WERI-Rb-1 (cell line): ENCODE results near the gene PCK1.

Experiments used
- DNase-seq: peaks from one replicate; pipeline ENCODE4 v3.0.0-alpha.2; 2020
- H3K27ac ChIP-seq: fragments of 250-450 bp; sonication (Bioruptor Pico); 2 replicates; pipeline ENCODE4 v1.5.1; 2020; ENCODE audit warnings: mild to moderate bottlenecking, moderate library complexity
- H3K27me3 ChIP-seq: fragments of 250-450 bp; sonication (Bioruptor Pico); 2 replicates; pipeline ENCODE4 v1.5.1; 2021; ENCODE audit warnings: mild to moderate bottlenecking, low read depth, moderate library complexity; ENCODE audit not compliant: insufficient read depth, severe bottlenecking
- H3K36me3 ChIP-seq: fragments of 250-450 bp; sonication (Bioruptor Pico); 2 replicates; pipeline ENCODE4 v1.5.1; 2020; ENCODE audit warnings: mild to moderate bottlenecking, moderate library complexity
- H3K4me3 ChIP-seq: 2 replicates; pipeline ENCODE4 v1.5.1; 2011; ENCODE audit warnings: low read depth, mild to moderate bottlenecking, control low read depth, low read length
- H3K9me3 ChIP-seq: fragments of 250-450 bp; sonication (Bioruptor Pico); 2 replicates; pipeline ENCODE4 v1.5.1; 2021; ENCODE audit warnings: mild to moderate bottlenecking, moderate library complexity; ENCODE audit not compliant: severe bottlenecking
- TF ChIP-seq, protein P1 (sequence below): IDR thresholded peaks from 2 replicates; pipeline ENCODE4 v1.5.1; 2011; ENCODE audit warnings: low read depth, mild to moderate bottlenecking, control low read depth, inconsistent platforms, low read length

The PCK1 gene

DNA sequence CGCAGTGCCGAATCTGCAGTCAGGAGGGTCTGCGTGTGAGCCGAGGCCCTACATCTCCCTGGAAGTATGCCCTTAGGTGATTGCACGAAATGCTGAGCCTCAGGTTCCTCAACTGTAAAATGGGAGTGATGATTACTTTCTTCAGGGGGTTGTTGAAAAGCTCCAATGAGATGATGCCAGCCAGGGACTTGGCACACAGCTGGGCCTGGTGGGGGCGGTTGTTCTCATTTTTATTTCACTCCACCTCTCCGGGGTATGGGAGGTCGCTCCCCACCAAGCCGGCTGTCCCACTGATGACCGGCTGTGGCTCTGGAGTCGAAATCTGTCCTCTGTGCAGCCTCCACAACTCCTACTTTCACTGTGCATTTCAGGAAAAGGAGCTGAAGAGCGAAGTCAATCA, 8.1 kb downstream of the PCK1 start:
- Histone ChIP-seq H3K36me3 (no peaks in the 10 kb centered on the region), H3K9me3 (no peaks in the 10 kb centered on the region), H3K27ac (no peak overlapping the region), H3K27me3 (no peaks in the 10 kb centered on the region), H3K4me3 (no peak overlapping the region)
- TF ChIP-seq, protein P1, sequence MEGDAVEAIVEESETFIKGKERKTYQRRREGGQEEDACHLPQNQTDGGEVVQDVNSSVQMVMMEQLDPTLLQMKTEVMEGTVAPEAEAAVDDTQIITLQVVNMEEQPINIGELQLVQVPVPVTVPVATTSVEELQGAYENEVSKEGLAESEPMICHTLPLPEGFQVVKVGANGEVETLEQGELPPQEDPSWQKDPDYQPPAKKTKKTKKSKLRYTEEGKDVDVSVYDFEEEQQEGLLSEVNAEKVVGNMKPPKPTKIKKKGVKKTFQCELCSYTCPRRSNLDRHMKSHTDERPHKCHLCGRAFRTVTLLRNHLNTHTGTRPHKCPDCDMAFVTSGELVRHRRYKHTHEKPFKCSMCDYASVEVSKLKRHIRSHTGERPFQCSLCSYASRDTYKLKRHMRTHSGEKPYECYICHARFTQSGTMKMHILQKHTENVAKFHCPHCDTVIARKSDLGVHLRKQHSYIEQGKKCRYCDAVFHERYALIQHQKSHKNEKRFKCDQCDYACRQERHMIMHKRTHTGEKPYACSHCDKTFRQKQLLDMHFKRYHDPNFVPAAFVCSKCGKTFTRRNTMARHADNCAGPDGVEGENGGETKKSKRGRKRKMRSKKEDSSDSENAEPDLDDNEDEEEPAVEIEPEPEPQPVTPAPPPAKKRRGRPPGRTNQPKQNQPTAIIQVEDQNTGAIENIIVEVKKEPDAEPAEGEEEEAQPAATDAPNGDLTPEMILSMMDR = no peak
- DNase-seq = no peak

DNA sequence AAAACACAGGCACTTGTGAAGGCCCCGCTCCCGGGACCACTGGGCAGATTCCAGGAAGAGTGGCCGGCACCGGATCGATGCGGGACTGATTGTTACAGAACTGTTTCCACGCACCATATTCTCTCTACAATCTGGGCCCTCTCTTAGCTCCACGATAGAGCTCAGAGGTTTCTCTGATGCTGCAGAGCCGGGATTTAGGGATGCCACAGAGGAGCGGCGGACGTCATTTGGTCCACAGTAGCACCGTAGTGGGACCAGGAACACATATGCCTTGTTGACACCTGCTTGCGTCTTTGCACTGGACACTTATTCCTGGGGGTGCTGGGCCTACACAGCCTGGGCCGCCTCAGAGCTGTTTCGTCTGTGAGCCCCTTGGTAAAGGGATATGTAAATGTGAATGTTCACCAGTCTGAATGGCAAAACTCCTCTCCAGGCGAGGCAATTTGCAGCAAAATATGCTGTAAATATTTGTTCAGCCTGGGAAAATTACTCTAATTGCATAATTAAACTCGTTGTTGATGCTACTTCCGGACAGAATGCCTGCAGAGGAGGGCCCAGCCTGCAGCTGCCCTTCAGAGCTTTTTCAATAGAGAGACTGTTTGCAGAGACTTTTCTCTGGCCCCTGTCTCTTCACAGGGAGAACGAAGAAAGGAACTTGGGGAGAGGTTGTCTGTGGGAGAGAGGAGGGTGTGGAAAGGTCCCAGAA, 9.4 kb downstream of the PCK1 start:
- Histone ChIP-seq H3K9me3 (no peaks in the 10 kb centered on the region), H3K27ac (no peak overlapping the region), H3K4me3 (no peak overlapping the region), H3K36me3 (no peaks in the 10 kb centered on the region), H3K27me3 (no peaks in the 10 kb centered on the region)
- TF ChIP-seq, protein P1 = no peak
- DNase-seq = no peak

DNA sequence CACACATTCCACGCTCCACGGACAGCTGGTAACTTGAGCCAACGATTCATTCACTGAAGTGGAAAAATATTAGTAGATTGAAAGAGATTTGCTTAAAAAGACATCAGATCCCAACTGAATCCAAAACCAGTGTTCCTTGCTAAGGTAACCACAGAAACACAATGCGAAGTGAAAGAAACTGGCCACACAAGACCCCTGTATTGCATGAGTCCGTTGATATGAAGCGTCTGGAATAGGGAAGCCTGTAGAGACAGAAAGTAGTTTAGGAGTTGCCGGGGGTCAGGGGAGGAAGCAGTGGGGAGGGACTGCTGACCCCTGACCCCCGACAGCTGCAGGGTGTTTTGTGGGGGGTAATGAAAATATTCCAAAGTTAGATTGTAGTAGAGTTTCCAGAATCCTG, 10.0 kb downstream of the PCK1 start:
- no peaks in the 10 kb centered on the region for H3K27me3 ChIP-seq
- no peaks in the 10 kb centered on the region for H3K9me3 ChIP-seq
- H3K36me3 ChIP-seq = no peaks in the 10 kb centered on the region
- no peak overlapping the region for H3K4me3 ChIP-seq
- H3K27ac ChIP-seq = no peak overlapping the region
- TF ChIP-seq, protein P1 = no peak
- DNase-seq = no peak

DNA sequence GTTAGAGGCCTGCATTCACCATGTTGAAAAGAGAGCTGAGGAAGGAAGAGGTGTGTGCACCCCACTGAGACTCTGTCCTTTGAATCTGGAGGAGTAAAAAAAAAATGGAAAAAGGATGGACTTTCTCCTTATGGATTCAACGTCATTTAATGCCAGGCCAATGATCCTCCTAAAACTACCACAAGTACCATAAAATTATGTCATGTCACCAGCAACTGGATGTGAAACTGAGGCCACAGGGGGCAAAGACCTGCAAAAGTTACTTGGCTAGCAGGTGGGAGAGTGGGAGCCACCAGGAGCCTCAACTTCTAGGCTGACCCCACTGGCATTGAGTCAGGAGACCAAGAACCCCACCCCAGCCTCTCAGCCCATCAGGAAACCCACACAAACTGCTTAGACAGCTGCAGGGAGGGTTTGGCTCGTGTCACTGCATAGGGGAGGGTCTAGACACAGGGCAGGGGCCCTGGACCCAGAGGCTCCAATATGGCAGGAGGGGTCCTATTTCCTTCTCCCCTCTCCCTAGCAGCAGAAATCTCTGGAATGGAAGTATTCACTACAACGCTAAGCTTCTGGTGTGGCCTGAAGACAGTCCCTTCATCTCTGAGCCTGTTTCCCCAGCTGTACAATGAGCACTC, 11.0 kb downstream of the PCK1 start:
- TF ChIP-seq, protein P1 = no peak
- Histone ChIP-seq H3K4me3 (no peak overlapping the region), H3K27ac (no peak overlapping the region), H3K36me3 (no peaks in the 10 kb centered on the region), H3K27me3 (no peaks in the 10 kb centered on the region), H3K9me3 (no peaks in the 10 kb centered on the region)
- DNase-seq = no peak

DNA sequence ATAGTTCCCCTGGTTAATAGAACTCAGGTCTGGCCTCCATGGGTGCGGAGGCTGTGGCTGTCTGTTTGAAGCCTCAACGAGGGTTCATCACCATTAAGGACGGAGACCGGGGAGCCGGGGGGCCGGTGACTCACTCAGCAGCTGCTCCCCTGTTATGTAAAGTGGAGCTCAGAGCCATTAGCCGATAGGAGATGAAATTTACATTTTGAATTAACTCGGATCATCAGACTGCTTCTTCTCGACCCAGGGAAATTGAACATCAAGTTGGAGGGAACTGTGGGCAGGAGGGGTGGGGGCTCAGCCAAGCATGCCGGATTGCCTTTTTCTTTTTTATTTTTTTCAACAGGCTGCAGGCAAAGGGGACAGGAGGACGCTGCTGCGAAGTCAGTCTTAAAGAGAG, 12.3 kb downstream of the PCK1 start:
- no peak overlapping the region for H3K4me3 ChIP-seq
- H3K27me3 ChIP-seq = no peaks in the 10 kb centered on the region
- H3K9me3 ChIP-seq = no peaks in the 10 kb centered on the region
- H3K27ac ChIP-seq = no peak overlapping the region
- TF ChIP-seq, protein P1 = no peak
- H3K36me3 ChIP-seq = no peaks in the 10 kb centered on the region
- DNase-seq = no peak
